ACC112 (cell line): ENCODE results near the gene FRMPD2.
"Not testable (repeated sequence)": the region's sequence is repeated elsewhere in the genome, so short reads cannot be mapped to it uniquely, and the experiment has no call there.

Experiments
- H2AFZ ChIP-seq: fragments of 200-600 bp; sonication (generic); one replicate; pipeline ENCODE4 v1.6.0; 2017; ENCODE audit warnings: antibody characterized with exemption, low read length; ENCODE audit not compliant: unreplicated experiment
- H3K27ac ChIP-seq: fragments of 200-600 bp; sonication (generic); 2 replicates; pipeline ENCODE4 v1.5.1; 2014; ENCODE audit warnings: low read depth, mild to moderate bottlenecking, antibody characterized with exemption, low read length, moderate library complexity
- H3K27me3 ChIP-seq: fragments of 200-600 bp; sonication (generic); 2 replicates; pipeline ENCODE4 v1.6.1; 2014; ENCODE audit warnings: mild to moderate bottlenecking, antibody characterized with exemption, low read length, moderate library complexity, mixed read lengths; ENCODE audit not compliant: insufficient read depth
- H3K36me3 ChIP-seq: fragments of 200-600 bp; sonication (generic); 2 replicates; pipeline ENCODE4 v1.6.1; 2016; ENCODE audit warnings: mild to moderate bottlenecking, antibody characterized with exemption, low read length, moderate library complexity, mixed read lengths; ENCODE audit not compliant: insufficient read depth
- H3K4me1 ChIP-seq: fragments of 200-600 bp; sonication (generic); one replicate; pipeline ENCODE4 v1.6.1; 2016; ENCODE audit warnings: low read length, mixed read lengths; ENCODE audit not compliant: insufficient read depth, unreplicated experiment, control insufficient read depth
- H3K4me3 ChIP-seq: fragments of 200-600 bp; sonication (generic); 2 replicates; pipeline ENCODE4 v1.5.1; 2014; ENCODE audit warnings: mild to moderate bottlenecking, low read depth, low read length
- H3K79me2 ChIP-seq: fragments of 200-600 bp; sonication (generic); one replicate; pipeline ENCODE4 v1.6.0; 2016; ENCODE audit warnings: low read length; ENCODE audit not compliant: control insufficient read depth, unreplicated experiment, insufficient read depth

The FRMPD2 gene

DNA sequence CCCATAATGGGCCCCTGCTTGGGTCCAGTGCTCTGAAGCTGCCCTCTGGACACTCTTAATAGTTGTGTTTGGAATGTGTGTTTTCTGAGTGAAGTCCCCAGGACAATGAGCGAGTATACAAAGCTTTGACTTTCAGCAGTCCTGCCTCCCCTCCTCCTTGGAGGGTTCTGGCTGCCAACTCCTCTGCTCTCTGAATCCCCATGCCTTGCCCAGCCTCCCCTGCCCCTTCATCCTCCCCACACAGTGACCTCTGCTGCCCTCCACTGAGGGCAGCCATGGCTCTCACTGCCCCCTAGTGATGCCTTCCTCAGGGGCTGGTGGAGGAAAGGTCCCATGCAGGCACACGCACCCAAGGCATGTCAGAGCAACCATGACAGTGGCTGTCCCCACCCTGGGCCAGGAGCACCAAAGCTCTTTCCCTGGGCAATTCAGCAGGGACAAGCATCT lies 40.9 kb downstream of the FRMPD2 start:
- Histone ChIP-seq H3K79me2 (no peaks in the 10 kb centered on the region), H2AFZ (no peak overlapping the region), H3K4me3 (no peak overlapping the region), H3K4me1 (no peaks in the 10 kb centered on the region), H3K27me3 (peaks cover 58% of the 10 kb centered on the region), H3K27ac (no peak overlapping the region), H3K36me3 (no peaks in the 10 kb centered on the region)

DNA sequence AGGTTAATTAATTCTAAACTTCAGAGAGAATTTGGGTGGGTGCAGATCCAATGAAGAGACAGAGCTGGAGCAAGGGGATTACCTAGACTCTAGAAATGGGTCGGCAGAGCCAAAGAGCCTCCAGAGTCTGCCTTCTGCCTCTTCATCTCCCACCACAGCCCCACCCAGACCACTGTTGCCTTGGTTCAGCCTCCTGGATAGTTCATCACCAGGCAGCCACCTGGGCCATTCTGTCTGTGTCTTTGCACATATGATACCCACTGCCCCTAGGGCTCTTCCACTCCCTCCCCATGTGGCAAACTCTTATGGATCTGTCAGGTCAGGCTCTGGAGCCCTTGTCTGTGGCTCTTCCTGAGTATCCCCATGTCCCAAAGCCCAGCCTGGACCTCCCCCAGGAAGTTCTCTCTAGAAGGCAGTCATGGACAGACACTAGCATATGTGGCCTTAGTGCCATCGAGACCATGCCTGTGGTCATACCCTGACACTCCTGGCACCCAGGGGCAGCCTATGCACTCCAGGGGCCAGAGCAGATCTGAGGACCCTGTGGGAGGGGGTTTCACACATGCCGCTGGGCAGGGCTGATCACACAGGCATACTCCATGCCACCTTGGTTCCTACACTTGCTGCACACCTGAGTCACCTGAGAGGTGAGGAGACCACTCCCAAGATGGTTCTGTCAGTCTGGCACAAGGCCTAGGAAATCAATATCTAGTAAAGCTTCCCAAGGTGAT lies 41.6 kb downstream of the FRMPD2 start:
- H3K36me3 ChIP-seq = no peaks in the 10 kb centered on the region
- no peak overlapping the region for H2AFZ ChIP-seq
- no peak overlapping the region for H3K4me3 ChIP-seq

DNA sequence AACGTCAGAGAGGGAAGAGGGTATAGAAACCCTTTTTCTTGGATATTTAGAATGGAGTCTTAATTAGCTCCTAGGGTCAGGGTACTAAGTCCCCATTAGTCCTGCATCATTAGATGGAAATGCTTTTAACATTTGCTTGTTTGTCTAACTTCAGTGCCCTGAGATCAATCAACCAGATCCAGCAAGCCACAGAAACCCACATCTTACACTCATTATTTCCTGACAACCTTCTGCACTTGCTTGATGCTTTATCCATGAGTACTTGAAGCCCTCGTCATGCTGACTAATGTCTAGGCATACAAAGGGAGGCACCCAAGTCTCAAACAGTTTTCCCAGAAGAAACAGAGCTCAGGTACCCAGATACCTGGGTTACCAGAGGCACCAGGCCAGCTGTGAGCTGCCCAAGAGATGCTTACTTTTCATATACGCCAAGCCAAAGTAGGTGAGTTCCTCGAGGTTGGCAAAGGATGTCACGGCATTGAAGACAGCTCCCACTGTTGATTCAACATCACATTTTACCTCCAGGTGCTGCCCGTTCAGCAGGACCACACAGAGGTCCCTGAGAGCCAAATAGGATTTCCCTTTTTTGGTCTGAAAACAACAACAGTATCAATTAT lies 42.7 kb downstream of the FRMPD2 start:
- H2AFZ ChIP-seq = no peak overlapping the region
- H3K27ac ChIP-seq = no peak overlapping the region
- H3K79me2 ChIP-seq = no peaks in the 10 kb centered on the region
- peaks cover 58% of the 10 kb centered on the region for H3K27me3 ChIP-seq
- no peak overlapping the region for H3K4me3 ChIP-seq
- H3K4me1 ChIP-seq = no peaks in the 10 kb centered on the region
- no peaks in the 10 kb centered on the region for H3K36me3 ChIP-seq

More for the DNA sequence above, 41.6 kb downstream of the FRMPD2 start:
- H3K27ac ChIP-seq = no peak overlapping the region
- H3K4me1 ChIP-seq = no peaks in the 10 kb centered on the region
- peaks cover 57% of the 10 kb centered on the region for H3K27me3 ChIP-seq
- no peaks in the 10 kb centered on the region for H3K79me2 ChIP-seq

DNA sequence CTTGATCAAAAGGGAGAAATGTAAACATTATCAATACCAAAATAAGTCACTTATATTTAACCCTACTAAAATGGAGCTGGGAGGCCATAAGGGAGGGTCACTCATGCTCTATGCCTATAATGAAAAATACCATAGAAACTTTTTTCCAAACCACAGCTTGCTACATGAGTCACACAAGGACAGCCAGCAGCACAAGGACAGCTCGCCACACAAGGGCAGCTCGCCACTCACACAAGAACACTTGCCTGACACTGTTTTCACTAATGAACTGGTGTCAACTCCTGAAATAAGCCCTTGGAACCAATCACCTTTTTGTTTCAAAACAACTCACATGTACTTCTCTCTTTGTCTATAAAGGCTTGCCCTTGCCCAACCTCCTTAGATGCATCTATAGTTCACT lies 43.3 kb downstream of the FRMPD2 start:
- Histone ChIP-seq H3K4me1 (no peaks in the 10 kb centered on the region), H3K79me2 (no peaks in the 10 kb centered on the region), H3K27me3 (peaks cover 64% of the 10 kb centered on the region), H3K36me3 (no peaks in the 10 kb centered on the region), H2AFZ (no peak overlapping the region), H3K4me3 (no peak overlapping the region), H3K27ac (no peak overlapping the region)

DNA sequence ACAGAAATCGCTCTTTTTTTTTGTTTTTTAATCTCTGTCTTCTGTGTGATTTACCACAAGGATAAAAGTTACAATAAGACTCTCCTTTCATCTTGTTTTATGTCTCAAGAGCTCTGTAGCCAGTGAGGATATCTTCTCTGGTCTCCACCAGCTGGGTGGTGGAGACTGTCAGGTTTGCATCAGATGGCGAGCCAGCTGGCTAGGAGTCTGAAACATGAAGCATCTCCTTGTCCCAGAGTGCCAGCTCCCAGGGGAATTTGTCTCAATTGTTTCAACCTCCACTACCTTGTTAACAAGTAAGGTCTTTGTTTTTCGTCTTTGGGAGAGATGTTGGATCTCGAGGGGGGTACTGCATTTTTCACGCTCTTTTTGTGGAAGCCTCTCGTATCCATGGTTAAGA lies 47.3 kb downstream of the FRMPD2 start:
- peaks cover 84% of the 10 kb centered on the region for H3K27me3 ChIP-seq
- H2AFZ ChIP-seq = no peak overlapping the region
- H3K79me2 ChIP-seq = no peaks in the 10 kb centered on the region

DNA sequence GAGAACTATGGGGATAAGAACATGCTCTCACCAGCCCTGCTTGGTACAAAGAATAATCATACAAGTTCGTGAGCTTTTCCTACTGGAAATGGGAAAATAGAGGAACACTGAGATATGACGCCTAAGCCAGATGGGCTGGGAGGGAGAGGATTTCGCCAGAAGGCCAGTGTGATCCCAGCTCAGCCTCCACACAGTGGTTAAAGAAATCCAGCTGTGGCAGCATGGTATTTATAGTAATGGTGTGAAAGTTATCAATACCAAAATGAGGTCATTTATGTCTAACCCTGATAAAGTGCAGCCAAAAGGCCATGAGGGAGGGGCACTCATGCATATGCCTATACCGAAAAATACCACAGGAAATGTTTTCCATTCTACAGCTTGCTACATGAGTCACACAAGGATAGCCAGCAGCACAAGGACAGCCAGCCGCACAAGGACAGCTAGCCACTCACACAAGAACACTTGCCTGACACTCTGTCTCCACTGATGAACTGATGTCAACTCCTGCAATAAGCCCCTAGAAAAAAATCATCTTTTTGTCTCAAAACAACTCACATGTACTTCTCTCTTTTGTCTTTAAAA lies 49.4 kb downstream of the FRMPD2 start:
- Histone ChIP-seq H3K79me2 (no peaks in the 10 kb centered on the region), H3K36me3 (no peaks in the 10 kb centered on the region), H3K4me1 (no peaks in the 10 kb centered on the region), H3K4me3 (no peak overlapping the region), H3K27me3 (peaks cover 85% of the 10 kb centered on the region), H3K27ac (no peak overlapping the region), H2AFZ (no peak overlapping the region)

More for the DNA sequence above, 47.3 kb downstream of the FRMPD2 start:
- Histone ChIP-seq H3K27ac (no peak overlapping the region), H3K4me1 (no peaks in the 10 kb centered on the region), H3K4me3 (no peak overlapping the region), H3K36me3 (no peaks in the 10 kb centered on the region)

DNA sequence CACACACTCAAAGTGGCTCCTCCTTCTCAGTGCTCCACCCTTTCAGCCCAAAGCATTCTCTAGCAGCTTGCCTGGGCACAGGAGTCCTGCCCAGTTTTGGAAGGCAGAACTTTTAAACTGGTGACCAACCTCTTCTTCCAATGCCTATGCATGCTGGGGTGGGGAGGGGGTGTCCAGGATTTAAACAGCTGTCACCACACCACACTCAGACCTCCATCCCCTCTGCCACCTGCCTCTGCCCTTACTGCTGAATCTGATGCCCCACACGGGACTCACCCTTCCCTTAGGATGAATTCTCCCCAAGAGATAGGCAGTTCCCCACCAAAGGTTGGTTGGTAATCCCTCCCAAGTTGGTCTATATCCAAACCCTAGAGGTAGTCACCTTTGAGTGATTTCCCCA lies 50.2 kb downstream of the FRMPD2 start:
- Histone ChIP-seq H3K79me2 (no peaks in the 10 kb centered on the region), H3K27ac (no peak overlapping the region), H3K4me1 (no peaks in the 10 kb centered on the region), H3K36me3 (no peaks in the 10 kb centered on the region), H2AFZ (no peak overlapping the region), H3K27me3 (peaks cover 86% of the 10 kb centered on the region), H3K4me3 (no peak overlapping the region)

DNA sequence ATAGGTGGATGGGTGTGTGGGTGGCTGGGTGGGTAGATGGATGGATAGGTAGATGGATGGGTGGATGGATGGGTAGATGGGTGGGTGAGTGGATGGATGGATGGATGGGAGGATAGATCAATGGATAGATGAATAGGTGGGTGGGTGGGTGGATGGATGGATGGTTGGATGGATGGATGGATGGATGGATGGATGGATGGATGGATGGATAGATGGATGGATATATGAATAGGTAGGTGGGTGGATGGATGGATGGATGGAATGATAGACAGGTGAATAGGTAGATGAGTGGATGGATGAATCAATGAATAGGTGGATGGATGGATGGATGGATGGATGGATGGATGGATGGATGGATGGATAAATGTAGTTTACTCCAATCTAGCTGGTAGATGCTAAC lies 52.7 kb downstream of the FRMPD2 start:
- Histone ChIP-seq H3K79me2 (no peaks in the 10 kb centered on the region), H3K4me1 (no peaks in the 10 kb centered on the region), H3K4me3 (no peak overlapping the region), H3K27ac (no peak overlapping the region), H3K36me3 (no peaks in the 10 kb centered on the region), H2AFZ (no peak overlapping the region), H3K27me3 (peaks cover 85% of the 10 kb centered on the region)

DNA sequence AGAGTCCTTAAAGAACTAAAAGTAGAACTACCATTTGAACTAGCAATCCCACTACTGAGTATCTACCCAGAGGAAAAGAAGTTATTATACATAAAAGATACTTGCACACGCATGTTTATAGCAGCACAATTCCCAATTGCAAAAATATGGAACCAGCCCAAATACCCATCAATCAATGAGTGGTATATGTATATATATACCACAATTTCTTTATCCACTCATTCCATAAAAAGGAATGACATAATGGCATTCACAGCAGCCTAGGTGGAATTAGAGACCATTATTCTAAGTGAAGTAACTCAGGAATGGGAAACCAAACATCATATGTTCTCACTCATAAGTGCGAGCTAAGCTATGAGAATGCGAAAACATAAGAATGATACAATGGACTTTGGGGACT lies 53.5 kb downstream of the FRMPD2 start:
- not testable (repeated sequence) for H3K4me3 ChIP-seq, H3K79me2 ChIP-seq, H2AFZ ChIP-seq, H3K27ac ChIP-seq, H3K36me3 ChIP-seq, H3K4me1 ChIP-seq
- peaks cover 83% of the 10 kb centered on the region for H3K27me3 ChIP-seq

DNA sequence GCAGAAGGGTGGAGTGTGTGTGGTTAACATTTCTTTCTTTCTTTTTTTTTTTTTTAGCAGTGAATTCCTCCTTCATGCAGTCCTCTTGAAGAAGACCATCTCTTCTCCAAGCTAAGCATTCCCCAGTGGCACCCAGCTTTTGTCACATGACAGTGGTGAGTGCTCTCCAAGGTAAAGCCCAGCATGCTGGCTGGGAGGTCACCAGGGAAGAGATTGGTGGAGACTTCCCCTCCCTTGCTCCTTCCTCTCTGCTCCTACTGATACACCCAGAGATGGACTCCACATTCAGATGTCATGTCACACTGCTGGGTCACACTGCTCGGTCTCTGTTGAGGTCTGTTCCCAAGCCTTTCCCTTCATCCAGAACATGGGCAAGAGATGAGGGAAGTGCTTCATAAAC lies 55.3 kb downstream of the FRMPD2 start:
- Histone ChIP-seq H3K4me3 (no peak overlapping the region), H3K27me3 (peaks cover 78% of the 10 kb centered on the region), H3K79me2 (no peaks in the 10 kb centered on the region), H2AFZ (no peak overlapping the region), H3K4me1 (no peaks in the 10 kb centered on the region), H3K27ac (no peak overlapping the region), H3K36me3 (no peaks in the 10 kb centered on the region)

DNA sequence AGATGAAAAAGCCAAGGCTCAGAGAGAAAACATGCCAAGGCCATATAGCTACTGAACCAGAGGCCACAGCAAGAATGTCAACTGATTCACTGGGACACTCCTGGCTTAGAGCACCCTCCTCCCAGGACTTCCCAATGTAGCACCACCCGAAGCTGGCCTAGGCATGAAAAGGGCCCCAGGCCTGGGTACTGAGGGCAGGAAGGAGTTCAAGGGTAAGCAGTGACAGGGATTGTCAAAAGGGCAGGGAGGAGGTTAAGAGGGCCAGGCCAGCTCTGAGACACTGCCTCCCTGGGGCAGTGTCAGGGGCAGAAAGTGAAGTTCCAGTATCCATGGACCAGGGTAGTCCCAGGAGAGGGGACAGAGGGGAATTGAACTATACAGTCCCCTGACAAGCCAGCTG lies 57.8 kb downstream of the FRMPD2 start:
- no peak overlapping the region for H3K4me3 ChIP-seq
- H3K27ac ChIP-seq = no peak overlapping the region
- no peak overlapping the region for H2AFZ ChIP-seq
- no peaks in the 10 kb centered on the region for H3K36me3 ChIP-seq
- H3K79me2 ChIP-seq = no peaks in the 10 kb centered on the region
- no peaks in the 10 kb centered on the region for H3K4me1 ChIP-seq
- H3K27me3 ChIP-seq = peaks cover 82% of the 10 kb centered on the region
